Stimulated activated CD8-positive, alpha-beta memory T cell treated with anti-CD3 and anti-CD28 coated beads, Interleukin-7, amount 100 ng/mL, for 1 hour (primary cell): ENCODE measurements around the gene TDRD7.

Experiments used
- DNase-seq, 2 donors: peaks; one replicate each; pipeline ENCODE4 v3.0.0-alpha.2; 2020; ENCODE audit warnings: low read depth in 2 of 2

TDRD7 gene

DNA sequence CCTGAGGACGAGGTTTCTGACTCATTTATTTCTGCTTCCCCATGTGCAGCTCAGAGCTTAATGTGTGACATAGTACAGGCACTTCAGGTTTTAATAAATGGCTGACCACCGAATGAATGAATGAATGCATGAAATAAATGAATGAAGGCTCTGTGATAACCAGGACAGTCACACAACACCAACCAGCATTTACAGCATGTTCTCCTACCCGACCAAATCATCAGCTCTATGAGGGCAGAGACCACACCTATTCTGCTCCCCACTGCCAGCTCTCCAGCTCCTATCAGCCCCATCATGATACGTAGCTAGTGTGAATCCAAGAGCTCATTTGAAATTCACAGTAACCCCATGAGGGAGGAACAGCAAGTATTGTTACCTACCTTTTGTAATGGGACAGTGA is 94.4 kb downstream of the TDRD7 start:
- DNase-seq, result no peak

GRCh38 chr9:97506787-97507186 is 94.9 kb downstream of the TDRD7 start:
- DNase-seq, result no peak

GRCh38 chr9:97507428-97507984 is 95.6 kb downstream of the TDRD7 start:
- DNase-seq, result no peak

DNA sequence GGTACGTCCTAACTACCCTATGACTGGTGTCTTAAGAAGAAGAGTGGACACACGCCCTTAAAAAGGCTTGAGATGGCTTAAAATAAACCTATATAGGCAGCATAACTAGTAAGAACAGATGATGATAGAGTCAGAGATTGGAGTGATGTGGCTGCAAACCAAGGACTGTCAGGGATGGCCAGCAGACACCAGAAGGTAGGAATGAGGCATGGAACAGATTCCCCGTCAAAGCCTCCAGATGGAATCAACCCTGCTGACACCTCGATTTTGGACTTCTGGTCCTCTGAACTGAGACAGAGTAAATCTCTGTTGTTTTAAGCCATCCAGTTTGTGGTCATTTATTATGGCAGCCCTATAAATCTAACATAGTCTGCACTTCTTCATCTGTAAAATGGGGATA is 97.0 kb downstream of the TDRD7 start:
- no peak for DNase-seq

DNA sequence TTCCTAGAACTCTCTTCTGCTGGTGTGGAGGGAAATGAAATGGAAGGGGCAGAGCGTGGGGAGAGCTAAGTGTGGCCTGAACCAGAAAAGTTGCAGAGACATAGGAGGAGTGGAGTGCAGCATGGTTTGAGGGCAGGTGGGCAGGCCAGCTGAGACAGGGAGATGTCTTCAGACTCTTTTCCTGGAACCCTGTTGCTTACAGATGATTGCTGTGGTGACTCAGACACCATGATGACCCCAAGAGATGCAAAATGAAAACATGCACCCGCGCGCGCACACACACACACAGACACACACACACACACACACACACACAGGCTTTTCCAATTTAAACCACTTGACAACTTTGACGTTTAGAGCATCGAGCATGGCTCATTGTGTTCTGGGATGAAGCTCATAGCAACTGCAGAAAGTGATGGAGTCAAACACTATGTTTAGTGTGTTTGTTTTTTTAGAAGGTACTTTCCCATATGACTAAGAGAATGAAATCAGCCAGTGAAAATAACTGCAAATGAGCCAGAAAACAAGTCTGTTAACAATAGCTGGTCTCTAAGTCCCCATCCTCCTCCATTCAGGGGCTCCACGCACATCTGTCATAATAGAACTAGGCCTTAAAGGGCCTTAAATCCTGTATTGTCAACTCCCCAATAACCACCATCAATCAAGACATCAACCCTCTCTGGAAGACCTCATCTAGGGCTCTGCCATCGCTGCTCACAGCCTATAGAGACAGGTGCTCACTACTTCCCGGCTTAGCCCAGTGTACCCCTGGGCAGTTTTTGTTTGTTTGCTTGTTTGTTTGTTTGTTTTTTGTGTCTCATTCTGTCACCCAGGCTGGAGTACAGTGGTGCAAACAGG is 99.1 kb downstream of the TDRD7 start:
- no peak for DNase-seq

DNA sequence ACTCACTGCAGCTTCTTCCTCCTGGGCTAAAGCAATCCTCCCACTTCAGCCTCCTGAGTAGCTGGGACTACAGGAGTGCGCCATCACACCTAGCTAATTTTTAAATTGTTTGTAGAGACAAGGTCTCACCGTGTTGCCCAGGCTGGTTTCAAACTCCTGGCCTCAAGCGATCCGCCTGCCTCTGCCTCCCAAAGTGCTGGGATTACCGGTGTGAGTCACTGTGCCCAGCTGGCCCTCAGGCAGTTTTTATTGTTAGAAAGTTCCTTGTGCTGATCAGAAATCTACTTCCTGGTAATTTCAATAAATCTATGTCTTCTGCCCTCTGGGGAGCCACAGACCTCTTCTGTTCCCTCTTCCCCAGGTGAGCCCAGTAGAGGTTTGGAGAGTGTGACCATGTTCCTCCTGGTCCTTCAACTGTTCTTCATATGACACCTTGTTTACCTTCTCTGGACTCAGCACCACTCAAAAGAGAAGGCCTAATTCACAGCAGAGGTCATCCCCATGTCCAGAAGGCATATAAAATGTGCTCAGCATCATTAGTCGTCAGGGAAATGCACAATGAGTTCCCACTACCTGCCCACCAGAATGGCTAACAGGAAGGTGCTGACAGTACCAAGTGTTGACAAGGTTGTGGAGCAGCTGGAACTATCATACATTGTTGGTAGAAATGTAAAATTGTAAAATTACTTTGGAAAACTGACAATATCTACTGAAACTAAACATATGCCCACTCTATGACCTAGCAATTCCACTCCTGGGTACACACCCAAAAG is 99.9 kb downstream of the TDRD7 start:
- DNase-seq, result no peak

GRCh38 chr9:97512966-97513560 is 101.2 kb downstream of the TDRD7 start:
- DNase-seq, result no peak

GRCh38 chr9:97514531-97514930 is 102.6 kb downstream of the TDRD7 start:
- DNase-seq, result no peak

- no peak for DNase-seq
These were observed 103.8 kb downstream of the TDRD7 start for GRCh38 chr9:97515662-97516061.

- no peak for DNase-seq
These were observed 104.2 kb downstream of the TDRD7 start for GRCh38 chr9:97516111-97516510.

- no peak for DNase-seq
These were observed 105.6 kb downstream of the TDRD7 start for GRCh38 chr9:97517331-97518089.

DNA sequence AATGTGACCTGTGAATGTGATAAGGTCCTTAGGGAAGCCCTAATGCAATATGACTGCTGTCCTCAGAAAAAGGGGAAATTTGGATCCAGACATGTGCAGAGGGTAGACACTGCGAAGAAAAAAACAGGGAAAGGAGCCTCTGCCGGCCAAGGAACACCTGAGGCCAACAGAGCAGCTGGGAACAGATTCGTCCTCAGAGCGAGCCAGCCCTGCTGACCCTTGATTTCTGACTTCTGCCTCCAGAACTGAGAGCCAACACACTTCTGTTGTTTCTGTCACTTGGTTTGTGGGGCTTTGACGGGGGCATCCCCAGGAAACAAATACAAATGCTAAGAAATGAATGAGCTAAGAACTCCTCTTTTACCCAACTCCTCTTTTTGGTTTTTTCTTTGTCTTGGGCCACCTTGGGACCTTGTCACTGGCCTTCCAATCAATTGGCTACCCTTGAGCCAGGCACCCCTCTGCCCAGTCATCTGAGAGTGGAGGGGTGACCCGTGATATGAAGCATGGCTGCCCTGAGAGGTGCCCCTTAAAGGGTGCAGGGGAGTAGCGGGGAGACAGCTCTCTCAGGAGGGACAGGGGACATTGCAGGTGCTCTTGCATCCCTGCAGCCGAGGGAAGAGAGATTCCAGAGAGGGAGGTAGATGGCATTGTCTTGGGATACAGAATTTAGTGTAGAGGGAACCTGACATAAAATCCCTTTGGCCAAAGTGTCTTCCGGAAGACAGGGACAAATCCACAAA is 106.4 kb downstream of the TDRD7 start:
- DNase-seq, result no peak

DNA sequence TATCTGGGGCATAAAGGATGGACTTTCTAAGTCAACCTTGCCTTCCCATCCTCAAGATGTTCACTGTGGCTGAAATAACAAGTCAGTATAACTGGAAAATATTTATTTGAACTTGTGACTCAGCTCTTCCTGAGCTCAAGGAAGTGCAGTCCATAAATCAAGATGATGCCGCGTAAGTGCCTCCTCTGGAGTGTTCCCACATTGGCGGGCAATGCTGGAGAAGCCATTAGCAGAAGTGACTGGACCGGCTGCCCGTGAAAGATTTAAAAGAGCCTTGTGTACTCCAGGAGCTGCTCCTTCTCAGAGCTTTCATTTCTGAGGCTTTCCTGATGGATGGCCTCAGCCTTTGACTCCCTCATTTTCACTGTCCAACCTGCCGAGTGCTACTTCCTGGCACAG is 107.0 kb downstream of the TDRD7 start:
- no peak for DNase-seq

- no peak for DNase-seq
These were observed 107.6 kb downstream of the TDRD7 start for GRCh38 chr9:97519441-97519970.

- no peak for DNase-seq
These were observed 109.9 kb downstream of the TDRD7 start for GRCh38 chr9:97521576-97522333.

- no peak for DNase-seq
These were observed 112.5 kb downstream of the TDRD7 start for GRCh38 chr9:97524424-97524823.

GRCh38 chr9:97525451-97525850 is 113.6 kb downstream of the TDRD7 start:
- DNase-seq, result no peak

DNA sequence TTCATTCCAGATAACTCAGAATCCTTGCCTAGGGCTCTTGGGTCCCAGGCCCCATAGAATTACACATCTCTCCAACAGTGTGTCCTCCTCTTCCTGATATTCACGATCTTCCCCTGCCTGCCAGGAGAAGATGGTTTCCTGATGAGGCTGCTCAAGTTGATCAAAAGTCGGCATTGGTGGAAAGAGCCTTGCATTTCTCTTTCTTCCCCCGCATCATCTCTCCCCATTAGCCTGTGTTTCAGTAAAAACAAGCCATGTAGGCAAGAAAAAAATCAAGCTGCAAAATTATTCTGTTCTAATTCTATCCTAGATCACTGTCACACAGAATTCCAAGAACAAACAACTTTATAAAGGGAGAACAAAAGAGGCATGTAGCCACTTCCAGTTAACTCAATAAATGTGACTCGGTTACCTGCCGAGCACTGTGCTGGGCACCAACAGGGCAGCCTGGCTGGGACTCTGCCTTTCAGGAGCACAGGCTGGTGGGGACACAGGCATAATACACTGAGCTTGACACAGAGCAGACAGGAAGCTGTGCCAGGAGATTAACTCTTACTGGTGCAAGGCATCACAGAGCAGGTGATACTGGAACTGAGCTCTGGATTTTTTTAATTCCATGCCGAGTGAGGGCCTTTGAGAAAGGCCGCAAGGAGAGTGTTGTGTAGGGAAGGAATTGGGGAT is 115.1 kb downstream of the TDRD7 start:
- no peak for DNase-seq
